SKM-1 treated with dmso at 0.1 percent for 144 hours (cell line): Measurements from ENCODE around the gene PYCR2.

Experiments
- DNase-seq: peaks from one replicate; lab custom pipeline; 2025; ENCODE audit not compliant: unreplicated experiment; lab: John Stamatoyannopoulos, UW

PYCR2 gene

DNA sequence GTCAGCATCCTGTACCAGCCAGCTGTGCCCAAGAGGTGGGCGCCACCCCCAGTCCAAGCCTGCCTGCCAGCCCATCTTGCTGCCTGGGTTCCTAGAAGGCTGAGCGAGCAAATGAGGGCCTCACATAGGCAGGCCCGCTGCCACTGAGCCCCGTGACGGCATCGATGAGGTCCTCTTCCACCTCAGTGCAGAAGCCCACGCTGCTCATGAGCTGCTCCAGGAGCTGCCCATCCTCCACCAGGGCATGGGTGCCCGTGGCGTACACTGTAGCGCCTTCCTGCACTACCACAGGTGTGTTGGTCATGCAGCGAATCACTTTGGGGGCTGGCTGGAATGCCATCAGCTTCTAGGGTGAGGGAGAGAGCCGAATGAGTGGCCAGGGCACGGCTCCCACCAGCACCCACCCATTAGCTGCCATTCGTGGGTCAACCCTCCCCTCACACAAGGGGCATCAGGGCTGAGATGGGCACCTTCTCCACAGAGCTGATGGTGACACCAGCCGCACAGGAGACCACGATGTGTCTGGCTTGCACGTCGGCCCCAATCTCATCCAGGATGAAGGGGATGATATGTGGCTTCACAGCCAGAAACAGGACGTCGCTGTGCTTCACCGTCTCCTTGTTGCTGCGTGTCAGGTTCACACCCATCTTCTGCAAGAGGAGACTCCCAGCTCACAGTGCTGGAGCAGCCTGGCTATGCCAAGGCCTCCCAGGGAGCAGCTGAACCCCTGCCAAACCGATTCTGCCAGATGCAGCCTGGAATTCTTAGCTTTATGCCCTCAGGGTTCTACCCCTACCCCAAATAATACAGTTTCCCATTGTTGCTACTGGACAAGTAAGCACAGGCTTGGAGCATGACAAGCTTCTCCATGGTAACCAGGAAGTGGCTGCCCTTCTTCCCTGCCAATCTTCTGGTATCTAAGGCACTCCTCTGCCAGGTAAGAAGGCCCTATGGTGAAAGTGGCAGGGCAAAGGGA, 2.0 kb downstream of the PYCR2 start:
- no peak for DNase-seq

DNA sequence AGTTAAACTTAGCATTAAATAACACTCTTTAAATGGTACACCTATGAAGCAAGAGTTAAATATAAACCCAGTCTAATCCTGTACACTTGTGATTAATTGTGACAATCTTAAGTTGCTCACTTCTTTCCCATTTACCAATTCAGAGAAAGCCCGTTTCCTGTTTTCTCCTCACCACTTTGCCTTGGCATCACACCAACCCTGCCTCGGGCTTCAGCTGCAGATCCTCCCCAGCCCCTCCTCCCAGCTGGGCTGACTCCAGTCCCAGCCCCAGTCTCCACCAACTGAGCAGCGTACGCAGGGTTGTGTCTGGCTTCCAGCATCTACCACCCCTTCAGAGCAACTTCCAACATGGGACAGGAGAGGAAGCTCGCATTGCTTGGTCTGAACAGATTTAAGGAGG, 4.1 kb downstream of the PYCR2 start:
- DNase-seq = no peak

DNA sequence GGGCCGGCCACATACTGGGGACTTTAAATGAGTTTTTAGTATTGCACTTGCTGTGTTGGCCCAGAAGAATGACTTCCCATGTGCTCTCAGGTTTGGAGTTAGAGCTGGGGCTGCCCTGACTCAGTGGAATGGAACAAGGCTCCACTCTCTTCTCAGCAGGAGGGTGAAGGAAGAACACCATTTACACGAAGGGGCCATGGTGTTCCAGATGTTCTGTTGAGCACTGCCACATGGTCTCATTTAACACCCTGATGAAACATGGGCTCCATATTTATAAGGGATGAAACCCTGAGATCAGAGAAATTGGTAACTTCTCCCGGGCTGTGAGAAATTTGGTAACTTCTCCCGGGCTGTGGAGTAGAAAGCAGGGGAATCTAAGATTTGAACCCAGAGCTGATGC, 5.8 kb downstream of the PYCR2 start:
- DNase-seq = no peak

DNA sequence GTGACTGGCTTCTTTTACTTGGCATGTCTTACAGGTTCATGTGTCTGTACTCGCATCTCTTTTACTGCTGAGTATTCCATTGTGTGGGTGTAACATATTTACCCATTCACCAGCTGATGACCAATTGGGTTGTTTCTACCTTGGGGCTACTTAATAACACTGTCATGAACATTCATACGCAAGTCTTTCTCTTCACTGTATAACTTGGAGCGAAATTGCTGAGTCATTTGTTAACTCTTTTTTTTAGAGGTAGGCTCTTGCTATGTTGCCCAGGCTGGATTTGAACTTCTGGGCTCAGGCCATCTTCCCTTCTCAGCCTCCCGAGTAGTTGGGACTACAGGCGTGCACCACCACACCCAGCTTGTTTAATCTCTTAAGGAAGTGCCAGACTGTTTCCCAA, 6.5 kb downstream of the PYCR2 start:
- DNase-seq = no peak

DNA sequence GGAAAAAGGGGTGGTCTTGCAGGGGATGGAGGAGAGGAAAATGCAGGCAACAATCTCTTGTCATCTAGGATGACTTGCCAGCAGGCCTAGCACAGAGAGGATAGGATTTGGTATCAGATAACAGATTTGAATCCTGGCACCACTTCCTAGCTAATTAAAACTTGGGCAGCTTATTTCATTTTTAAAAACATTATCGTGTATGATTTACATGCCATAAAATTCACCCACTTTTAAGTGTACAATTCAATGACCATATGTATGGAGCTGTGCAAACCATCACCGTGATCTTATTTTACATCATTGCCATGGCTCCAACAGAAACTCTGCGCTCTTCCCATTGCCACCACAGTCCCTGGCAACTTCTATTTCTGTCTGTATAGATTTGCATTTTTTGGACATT, 6.9 kb downstream of the PYCR2 start:
- DNase-seq = no peak

DNA sequence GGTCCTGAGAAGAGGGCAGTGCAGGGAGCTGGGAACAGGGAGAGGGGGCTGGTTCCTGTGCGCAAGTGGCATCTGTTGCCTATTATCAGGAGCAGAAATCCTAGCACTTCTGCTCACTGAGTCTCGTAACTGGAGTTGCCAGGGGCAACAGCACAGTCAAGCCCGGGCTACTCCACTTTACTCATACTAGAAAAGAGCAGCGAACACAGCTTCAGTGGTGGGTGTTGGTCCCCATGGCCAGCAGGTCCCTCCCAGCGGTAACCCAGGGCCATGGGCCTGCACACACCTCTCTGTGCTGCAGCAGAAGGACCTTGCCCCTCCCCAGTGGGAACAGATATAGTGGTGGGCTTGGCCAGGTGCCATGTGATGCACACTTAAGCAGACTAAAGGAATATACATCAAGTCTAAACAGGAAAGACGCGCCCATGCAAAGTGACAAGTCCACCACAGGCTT, 8.5 kb downstream of the PYCR2 start:
- DNase-seq = no peak

DNA sequence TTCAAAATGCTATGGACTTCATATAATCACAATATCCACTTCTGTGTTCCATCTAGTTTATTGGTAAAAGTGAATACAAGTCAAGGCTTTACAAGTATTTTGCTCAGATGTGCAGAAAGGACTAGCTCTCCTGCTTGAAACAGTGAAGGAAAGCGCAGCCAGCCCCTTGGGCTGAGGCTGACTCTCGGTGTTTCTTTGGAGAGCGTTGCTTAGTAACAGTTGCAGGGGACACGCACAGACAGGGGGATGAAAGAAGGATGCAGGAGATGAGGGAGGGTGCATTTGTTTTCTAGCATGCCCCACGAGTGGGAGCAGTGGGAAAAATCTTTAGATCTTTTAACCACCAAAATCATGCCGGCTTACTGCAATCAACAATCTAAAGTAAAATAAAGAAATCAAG, 9.1 kb downstream of the PYCR2 start:
- no peak for DNase-seq

DNA sequence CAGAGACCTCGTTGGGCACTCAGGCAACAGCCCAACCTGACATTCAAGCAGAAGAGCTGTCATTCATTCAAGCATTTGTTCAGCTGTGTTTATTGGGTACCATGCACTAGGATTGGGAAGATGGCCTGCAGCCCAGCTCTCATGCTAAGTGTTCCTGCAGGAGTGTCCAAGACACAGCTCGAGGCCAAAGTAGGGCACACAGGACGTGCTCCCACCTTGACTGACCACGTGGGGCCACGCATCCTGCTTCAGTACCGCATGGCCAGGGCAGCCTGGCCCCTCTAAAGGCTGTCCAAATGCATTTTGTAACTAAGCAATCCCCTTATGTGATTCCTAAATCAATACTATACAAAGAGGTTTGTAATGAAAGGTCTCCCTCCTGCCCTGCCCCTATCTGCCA, 9.7 kb downstream of the PYCR2 start:
- DNase-seq = no peak

DNA sequence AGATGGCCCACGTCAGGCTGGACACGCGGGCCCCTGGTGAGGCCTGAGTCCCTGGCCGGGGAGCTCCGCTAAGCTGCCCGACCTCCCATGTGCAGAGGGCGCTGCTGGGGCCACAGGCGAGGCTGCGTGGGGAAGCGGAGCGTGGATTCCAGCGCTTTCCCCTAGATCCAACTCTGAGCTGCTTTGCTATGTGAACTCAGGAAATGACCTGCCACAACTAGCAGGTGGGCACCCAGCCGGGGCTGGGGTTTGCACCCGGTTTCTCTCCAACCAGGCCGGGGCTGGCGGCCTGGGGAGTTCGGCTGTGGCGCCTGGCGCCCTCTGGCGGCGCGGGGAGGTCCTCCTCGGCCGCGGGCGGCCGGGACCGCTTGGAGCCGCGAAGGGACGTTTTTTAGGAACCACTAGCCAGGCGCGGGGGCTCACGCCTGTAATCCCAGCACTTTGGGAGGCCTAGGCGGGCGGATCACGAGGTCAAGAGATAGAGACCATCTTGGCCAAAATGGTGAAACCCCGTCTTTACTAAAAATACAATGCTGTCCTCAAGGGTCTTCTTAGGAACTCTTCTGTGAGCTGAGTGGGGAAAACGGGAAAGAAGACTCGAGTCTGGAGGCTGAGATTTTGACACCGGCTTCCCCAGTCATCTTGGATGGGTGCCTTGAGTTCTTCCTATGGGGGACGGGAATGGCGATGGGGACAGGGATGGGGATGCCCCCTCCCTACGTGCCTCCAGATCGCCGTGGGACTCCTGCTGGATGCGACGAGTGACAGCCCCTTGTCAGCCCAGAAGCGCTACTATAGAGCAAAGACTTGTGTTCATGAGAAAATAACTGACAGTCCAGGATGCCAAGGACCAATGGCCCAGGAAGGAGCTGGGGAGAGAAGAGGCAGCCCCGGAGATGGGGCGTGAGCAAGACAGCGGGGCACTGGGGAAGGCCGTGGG, 12.6 kb downstream of the PYCR2 start:
- no peak for DNase-seq

DNA sequence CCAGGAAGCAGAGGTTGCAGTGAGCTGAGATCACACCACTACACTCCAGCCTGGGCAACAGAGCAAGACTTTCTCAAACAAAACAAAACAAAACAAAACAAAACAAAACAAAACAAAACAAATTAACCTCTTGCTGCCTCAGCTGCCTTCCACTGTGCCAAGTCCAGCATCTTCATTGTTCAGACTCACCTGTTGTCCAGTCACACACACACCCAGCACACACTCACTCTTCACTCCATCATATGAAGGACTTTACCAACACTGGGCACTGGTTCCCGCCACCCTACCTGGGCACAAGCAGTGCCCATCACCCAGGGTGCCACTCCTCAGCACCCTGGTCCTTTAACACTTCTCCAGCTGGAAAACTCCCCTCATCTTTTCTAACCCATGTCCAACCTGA, 14.6 kb downstream of the PYCR2 start:
- no peak for DNase-seq

DNA sequence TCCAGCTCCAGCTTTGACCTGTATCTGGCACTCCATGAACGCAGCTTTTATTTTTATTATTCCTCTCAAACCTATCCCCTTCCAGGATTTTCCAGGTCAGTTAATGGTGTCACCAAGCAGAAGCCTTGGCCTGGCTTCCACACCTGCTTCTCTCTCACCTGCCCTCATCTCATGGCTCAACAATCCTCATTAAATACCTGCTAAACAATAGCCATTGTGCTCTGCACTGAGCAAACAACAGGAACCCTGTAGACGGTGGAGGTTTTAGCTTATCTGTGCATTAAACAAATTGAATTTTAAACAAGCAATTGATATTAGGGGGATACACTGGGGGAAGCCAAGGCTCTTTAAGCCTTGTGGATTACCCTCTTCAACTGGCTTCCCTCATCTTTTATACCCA, 15.3 kb downstream of the PYCR2 start:
- DNase-seq = no peak

DNA sequence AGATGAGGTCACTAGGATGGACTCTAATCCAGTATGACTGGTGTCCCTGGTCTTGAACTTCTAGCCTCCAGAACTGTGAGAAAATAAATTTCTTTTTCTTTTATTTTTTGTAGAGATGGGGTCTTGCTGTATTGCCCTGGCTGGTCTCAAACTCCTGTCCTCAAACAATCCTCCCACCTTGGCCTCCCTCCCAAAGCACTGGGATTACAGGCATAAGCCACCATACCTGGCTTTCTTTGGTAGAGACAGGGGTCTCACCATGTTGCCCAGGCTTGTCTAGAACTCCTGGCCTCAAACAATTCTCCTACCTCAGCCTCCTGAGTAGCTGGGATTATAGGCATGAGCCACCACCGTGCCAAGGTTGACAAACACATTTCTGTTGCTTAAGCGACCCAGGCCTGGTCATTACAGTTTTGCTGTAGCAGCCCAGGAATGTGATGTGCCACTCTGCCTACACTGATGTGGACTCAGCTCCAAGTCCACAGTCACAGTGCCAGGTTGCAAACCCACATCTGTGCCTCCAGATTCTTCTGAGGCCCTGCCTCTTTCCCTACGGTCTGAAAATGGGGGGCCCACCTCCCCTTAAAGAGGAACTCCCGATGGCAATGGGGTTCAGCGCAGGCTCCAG, 15.9 kb downstream of the PYCR2 start:
- no peak for DNase-seq

DNA sequence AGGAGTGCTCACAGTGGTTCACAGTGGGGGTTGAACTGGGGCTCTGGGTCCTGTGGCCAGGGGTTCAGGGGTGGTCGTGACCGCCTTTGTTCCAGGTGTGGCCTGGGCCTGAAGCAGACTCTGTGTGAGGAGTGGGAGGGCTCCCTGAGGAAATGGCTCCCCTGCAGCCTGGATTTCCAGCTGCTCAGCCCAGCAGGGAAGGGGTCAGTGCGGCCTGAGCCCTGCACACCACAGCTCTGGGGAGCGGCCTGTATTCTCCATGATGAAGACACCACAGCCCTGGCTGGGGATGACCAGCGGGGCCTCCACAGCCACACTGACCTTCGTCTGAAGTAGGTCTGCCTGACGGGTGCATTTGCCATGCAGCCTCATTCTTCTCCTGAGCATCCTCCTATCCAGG, 16.7 kb downstream of the PYCR2 start:
- DNase-seq = no peak

DNA sequence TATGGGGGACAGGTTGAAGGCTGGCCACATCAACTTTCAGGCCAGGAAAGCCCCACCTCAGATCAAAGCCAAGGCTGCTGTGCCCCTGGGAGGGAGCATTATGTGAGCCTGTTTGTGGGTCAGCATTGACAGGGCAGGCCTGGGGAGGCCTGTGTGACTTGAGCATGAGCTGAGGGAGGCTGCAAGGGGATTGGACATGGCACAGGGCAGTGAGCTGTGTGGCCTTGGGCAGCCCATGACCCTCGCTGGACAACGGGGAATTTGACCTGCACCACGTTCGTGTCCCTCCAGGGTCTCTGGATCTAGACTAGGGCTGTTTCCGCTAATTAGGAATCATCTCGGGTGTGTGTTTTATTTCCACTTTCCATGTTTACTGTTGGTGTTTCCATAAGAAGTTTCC, 17.6 kb downstream of the PYCR2 start:
- no peak for DNase-seq

DNA sequence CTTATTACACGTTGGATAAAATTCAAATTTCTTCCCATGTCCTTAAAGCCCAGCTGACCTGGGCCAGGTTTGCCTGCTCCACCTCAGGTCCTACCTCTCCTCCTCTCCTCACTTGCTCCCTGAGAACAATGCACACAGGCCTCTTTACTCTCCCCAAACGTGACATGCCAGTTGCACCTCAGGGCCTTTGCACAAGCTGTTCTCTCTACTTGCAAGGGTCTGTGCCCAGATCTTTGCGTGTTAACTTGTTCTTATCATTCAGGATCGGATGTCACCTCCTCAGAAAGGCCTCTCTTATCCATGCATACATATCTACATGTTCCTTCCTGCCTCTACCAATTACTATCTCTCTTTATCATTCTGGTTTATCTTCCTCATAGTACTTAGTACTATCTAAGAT, 20.4 kb downstream of the PYCR2 start:
- no peak for DNase-seq

DNA sequence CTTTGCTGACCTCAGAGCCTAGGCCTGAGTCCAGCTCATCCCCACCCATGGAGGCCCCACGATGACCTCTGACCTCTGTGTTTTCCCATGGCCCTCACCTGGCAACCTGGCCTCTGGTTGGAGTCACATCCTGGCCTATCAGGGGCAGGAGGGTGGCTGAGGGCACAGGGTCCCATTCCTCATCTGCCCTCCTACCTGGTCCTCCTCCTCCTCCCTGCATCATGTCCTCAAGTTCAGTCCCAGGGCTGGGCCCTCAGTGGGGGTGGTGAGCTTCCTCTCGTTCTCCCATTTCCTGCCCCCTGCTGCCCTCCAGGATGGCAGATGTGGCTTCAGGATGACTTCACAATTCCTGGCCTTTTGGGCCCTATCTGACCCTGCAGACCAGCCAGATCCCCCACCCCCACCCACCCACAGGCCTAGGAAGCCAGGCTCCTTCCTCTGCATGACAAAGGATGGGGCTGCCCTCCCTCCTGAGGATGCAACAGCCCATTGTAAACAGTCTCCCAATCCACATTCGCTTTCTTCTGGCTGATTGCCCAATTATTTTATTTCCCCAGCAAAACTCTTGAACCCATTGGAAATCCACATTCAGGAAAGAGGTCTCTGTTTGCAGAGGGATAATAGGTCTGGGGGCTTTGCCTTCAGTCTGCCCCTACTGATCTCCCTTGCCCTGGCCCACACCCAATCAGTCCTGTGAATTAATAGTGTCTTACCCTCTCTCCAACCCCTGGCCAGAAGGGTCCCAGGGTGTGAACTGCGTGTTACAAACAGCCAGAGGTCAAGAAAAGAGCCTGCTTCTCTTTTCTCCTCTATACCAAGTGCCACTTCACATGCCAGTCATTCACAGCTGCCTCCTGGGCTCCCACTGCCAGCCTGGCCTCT, 24.8 kb downstream of the PYCR2 start:
- DNase-seq = no peak

DNA sequence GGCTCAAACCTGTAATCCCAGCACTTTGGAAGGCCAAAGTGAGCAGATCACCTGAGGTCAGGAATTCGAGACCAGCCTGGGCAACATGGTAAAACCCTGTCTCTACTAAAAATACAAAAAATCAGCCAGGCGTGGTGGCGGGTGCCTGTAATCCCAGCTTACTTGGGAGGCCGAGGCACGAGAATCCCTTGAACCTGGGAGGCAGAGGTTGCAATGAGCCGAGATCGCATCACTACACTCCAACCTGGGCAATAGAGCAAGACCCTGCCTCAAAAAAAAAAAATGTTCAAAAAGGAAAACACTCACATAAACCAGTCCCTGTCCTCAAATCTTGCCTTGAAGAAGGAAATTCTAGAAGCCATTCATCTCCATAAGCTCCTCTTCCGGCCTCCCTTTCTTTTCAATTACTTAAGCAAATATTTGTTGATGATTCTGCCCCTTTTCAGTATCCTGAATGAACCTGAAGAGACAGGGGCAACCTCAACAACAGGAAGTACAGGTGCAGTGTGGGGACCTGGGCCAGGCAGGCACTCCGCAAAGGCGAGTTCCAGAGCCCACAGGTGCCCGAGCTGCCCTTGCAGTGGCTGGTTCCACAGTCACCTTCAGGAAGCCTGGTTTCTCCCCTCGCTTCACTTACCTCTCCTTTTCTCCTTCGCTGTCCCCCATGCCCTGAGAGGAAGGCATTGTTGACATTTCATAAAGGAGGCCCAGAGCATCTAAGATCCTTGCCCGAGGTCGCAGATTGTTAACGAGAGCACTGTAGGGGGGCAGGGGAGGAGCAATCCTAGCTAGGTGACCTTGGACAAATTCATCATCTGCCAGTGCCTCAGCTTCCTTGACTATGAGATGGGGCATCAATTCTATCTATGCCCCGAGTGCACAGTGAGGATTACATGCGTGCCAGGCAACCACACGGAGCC, 26.2 kb downstream of the PYCR2 start:
- DNase-seq = no peak

DNA sequence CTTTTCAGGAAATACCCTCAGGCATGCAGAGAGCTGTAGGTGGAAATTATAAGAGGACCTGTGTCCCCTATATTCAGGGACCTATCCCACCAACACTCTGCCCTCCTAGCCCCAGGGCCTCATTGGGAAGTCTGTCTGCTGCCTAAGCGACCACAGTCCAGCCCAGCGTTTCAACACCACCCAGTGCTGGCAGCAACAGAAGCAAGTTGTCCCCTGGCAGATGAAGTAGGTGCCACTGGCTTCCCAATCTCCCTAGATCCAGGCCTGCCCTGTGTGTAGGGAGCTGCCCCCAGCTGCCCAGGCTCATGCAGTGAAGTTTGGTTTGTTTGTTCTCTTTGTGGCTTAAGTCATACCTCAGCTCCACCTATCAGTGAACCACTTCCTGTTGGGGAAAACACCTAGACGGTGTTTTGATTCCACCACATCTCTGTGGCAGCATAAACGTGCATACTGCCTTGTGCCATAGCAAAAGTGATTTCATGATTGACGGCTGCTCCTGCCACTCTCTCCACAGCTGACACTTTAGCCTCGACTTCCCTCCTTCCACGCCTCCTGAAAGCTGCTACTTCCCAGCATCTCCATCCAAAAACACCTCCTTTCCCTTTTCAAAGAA, 27.0 kb downstream of the PYCR2 start:
- DNase-seq = no peak

DNA sequence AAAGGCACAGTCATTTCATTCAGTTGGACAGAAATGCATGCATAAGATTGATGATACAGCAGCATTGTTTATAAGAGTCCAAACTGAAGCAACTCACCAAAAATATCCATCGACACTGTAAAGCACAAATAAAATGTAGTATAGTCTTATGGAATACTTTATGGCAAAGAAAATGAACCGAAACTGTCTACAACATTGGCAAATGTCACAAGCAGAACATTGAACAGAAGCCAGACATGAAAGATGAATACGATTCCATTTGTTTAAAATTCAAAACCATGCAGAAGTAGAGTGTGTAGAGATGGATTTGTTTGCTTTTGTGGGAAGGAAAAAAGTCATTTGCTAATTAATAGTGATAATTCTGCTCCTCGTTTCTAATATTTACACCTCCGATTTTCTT, 27.6 kb downstream of the PYCR2 start:
- no peak for DNase-seq
